ENCODE measurements around the gene SLC22A17.

The SLC22A17 gene

GRCh38 chr14:23306412-23307145 lies 46.1 kb downstream of the SLC22A17 start, which contains the start of gene BCL2L2:
Gene BCL2L2 (plus strand): TSS chr14:23306833. CDS start chr14:23307768, 935 bp downstream.
- H3K4me3 ChIP-seq (ENCODE audit: low read length): peak within 1 kb of the TSS; percentile 83
- peaks cover 7% of the 10 kb centered on the region; the same call in 1 of the 2 replicates for H3K36me3 ChIP-seq (ENCODE audit: control insufficient read depth, insufficient read depth, low read length)
- no peaks in the 10 kb centered on the region for H3K4me1 ChIP-seq (ENCODE audit: control insufficient read depth, insufficient read depth, low read length)
- peaks cover 2% of the 10 kb centered on the region; the same call in 1 of the 2 replicates for H3K27me3 ChIP-seq (ENCODE audit: control insufficient read depth, insufficient read depth, low read length)
- H3K9me3 ChIP-seq (ENCODE audit: control insufficient read depth, insufficient read depth, low read length): no peaks in the 10 kb centered on the region
- DNase-seq (ENCODE audit: low read depth, low spot score): no peak
- H3K27ac ChIP-seq (ENCODE audit: low read length): no peak within 1 kb of the TSS
- WGBS (ENCODE audit: insufficient coverage, insufficient read length): no CpG with 5 or more reads among the region's 24 CpGs

- Histone ChIP-seq H3K27me3 (ENCODE audit: control insufficient read depth, insufficient read depth, low read length) (peaks cover 4% of the 10 kb centered on the region; the same call in 1 of the 2 replicates), H3K4me1 (ENCODE audit: control insufficient read depth, insufficient read depth, low read length) (no peaks in the 10 kb centered on the region), H3K36me3 (ENCODE audit: control insufficient read depth, insufficient read depth, low read length) (no peaks in the 10 kb centered on the region), H3K9me3 (ENCODE audit: control insufficient read depth, insufficient read depth, low read length) (no peaks in the 10 kb centered on the region), H3K27ac (ENCODE audit: low read length) (no peak within 1 kb of the TSS), H3K4me3 (ENCODE audit: low read length) (peak within 1 kb of the TSS; percentile 66; the same call in 1 of the 2 replicates)
- DNase-seq (ENCODE audit: low read depth, low spot score): no peak
- no CpG with 5 or more reads among the region's 81 CpGs for WGBS (ENCODE audit: insufficient coverage, insufficient read length)
Measured at GRCh38 chr14:23302290-23303225, 50.1 kb downstream of the SLC22A17 start, which contains the start of gene PPP1R3E. Gene PPP1R3E (minus strand): TSS chr14:23302859. CDS start chr14:23302576, 283 bp downstream.

- Histone ChIP-seq H3K4me3 (ENCODE audit: low read length) (peak overlapping the region; percentile 66; the same call in 1 of the 2 replicates), H3K4me1 (ENCODE audit: control insufficient read depth, insufficient read depth, low read length) (no peaks in the 10 kb centered on the region), H3K36me3 (ENCODE audit: control insufficient read depth, insufficient read depth, low read length) (no peaks in the 10 kb centered on the region), H3K9me3 (ENCODE audit: control insufficient read depth, insufficient read depth, low read length) (no peaks in the 10 kb centered on the region), H3K27ac (ENCODE audit: low read length) (no peak overlapping the region), H3K27me3 (ENCODE audit: control insufficient read depth, insufficient read depth, low read length) (peaks cover 11% of the 10 kb centered on the region; the same call in 1 of the 2 replicates)
- no CpG with 5 or more reads among the region's 25 CpGs for WGBS (ENCODE audit: insufficient coverage, insufficient read length)
- no peak for DNase-seq (ENCODE audit: low read depth, low spot score)
Measured at GRCh38 chr14:23301969-23302289, 50.8 kb downstream of the SLC22A17 start.

GRCh38 chr14:23301288-23301968 lies 51.3 kb downstream of the SLC22A17 start:
- Histone ChIP-seq H3K9me3 (ENCODE audit: control insufficient read depth, insufficient read depth, low read length) (no peaks in the 10 kb centered on the region), H3K36me3 (ENCODE audit: control insufficient read depth, insufficient read depth, low read length) (no peaks in the 10 kb centered on the region), H3K27ac (ENCODE audit: low read length) (no peak overlapping the region), H3K4me1 (ENCODE audit: control insufficient read depth, insufficient read depth, low read length) (no peaks in the 10 kb centered on the region), H3K4me3 (ENCODE audit: low read length) (peak overlapping the region; percentile 66; the same call in 1 of the 2 replicates), H3K27me3 (ENCODE audit: control insufficient read depth, insufficient read depth, low read length) (peaks cover 16% of the 10 kb centered on the region; the same call in 1 of the 2 replicates)
- no CpG with 5 or more reads among the region's 87 CpGs for WGBS (ENCODE audit: insufficient coverage, insufficient read length)
- DNase-seq (ENCODE audit: low read depth, low spot score): peak; percentile 91

GRCh38 chr14:23300687-23301223 lies 51.9 kb downstream of the SLC22A17 start:
- WGBS (ENCODE audit: insufficient coverage, insufficient read length): no CpG with 5 or more reads among the region's 13 CpGs
- no peak overlapping the region for H3K27ac ChIP-seq (ENCODE audit: low read length)
- DNase-seq (ENCODE audit: low read depth, low spot score): no peak

GRCh38 chr14:23299986-23300686 lies 52.6 kb downstream of the SLC22A17 start:
- H3K36me3 ChIP-seq (ENCODE audit: control insufficient read depth, insufficient read depth, low read length): no peaks in the 10 kb centered on the region
- no peak overlapping the region for H3K27ac ChIP-seq (ENCODE audit: low read length)
- peaks cover 26% of the 10 kb centered on the region for H3K27me3 ChIP-seq (ENCODE audit: control insufficient read depth, insufficient read depth, low read length)
- no peak for DNase-seq (ENCODE audit: low read depth, low spot score)
- no peaks in the 10 kb centered on the region for H3K4me1 ChIP-seq (ENCODE audit: control insufficient read depth, insufficient read depth, low read length)
- WGBS (ENCODE audit: insufficient coverage, insufficient read length): no CpG with 5 or more reads among the region's 10 CpGs
- H3K4me3 ChIP-seq (ENCODE audit: low read length): no peak overlapping the region
- no peaks in the 10 kb centered on the region for H3K9me3 ChIP-seq (ENCODE audit: control insufficient read depth, insufficient read depth, low read length)

More at GRCh38 chr14:23300687-23301223, 51.9 kb downstream of the SLC22A17 start:
- Histone ChIP-seq H3K9me3 (ENCODE audit: control insufficient read depth, insufficient read depth, low read length) (no peaks in the 10 kb centered on the region), H3K4me3 (ENCODE audit: low read length) (peak overlapping the region; percentile 42; the same call in 1 of the 2 replicates), H3K36me3 (ENCODE audit: control insufficient read depth, insufficient read depth, low read length) (no peaks in the 10 kb centered on the region), H3K4me1 (ENCODE audit: control insufficient read depth, insufficient read depth, low read length) (no peaks in the 10 kb centered on the region), H3K27me3 (ENCODE audit: control insufficient read depth, insufficient read depth, low read length) (peaks cover 22% of the 10 kb centered on the region; the same call in 1 of the 2 replicates)

GRCh38 chr14:23299211-23299957 lies 53.3 kb downstream of the SLC22A17 start:
- no peak for DNase-seq (ENCODE audit: low read depth, low spot score)
- no peaks in the 10 kb centered on the region for H3K36me3 ChIP-seq (ENCODE audit: control insufficient read depth, insufficient read depth, low read length)
- H3K4me3 ChIP-seq (ENCODE audit: low read length): no peak overlapping the region
- H3K9me3 ChIP-seq (ENCODE audit: control insufficient read depth, insufficient read depth, low read length): no peaks in the 10 kb centered on the region
- H3K27ac ChIP-seq (ENCODE audit: low read length): no peak overlapping the region
- no CpG with 5 or more reads among the region's 2 CpGs for WGBS (ENCODE audit: insufficient coverage, insufficient read length)
- no peaks in the 10 kb centered on the region for H3K4me1 ChIP-seq (ENCODE audit: control insufficient read depth, insufficient read depth, low read length)
- H3K27me3 ChIP-seq (ENCODE audit: control insufficient read depth, insufficient read depth, low read length): peaks cover 27% of the 10 kb centered on the region

GRCh38 chr14:23297611-23298277 lies 54.9 kb downstream of the SLC22A17 start:
- DNase-seq (ENCODE audit: low read depth, low spot score): no peak
- Histone ChIP-seq H3K4me3 (ENCODE audit: low read length) (no peak overlapping the region), H3K27ac (ENCODE audit: low read length) (no peak overlapping the region), H3K4me1 (ENCODE audit: control insufficient read depth, insufficient read depth, low read length) (no peaks in the 10 kb centered on the region), H3K27me3 (ENCODE audit: control insufficient read depth, insufficient read depth, low read length) (peaks cover 33% of the 10 kb centered on the region), H3K36me3 (ENCODE audit: control insufficient read depth, insufficient read depth, low read length) (no peaks in the 10 kb centered on the region), H3K9me3 (ENCODE audit: control insufficient read depth, insufficient read depth, low read length) (no peaks in the 10 kb centered on the region)
- WGBS (ENCODE audit: insufficient coverage, insufficient read length): no CpG with 5 or more reads among the region's 7 CpGs

Measured in iPS DF 6.9 (cell line).